Left ventricle myocardium inferior (tissue), 1 donor: ENCODE results near the gene HSD17B3. TPM values are rescaled to one million over a fixed set of nuclear protein-coding genes. Genes with fewer than 3 reads are reported as not detected.
"Not testable (repeated sequence)": the region's sequence is repeated elsewhere in the genome, so short reads cannot be mapped to it uniquely, and the experiment has no call there.

Experiments used
- DNase-seq: peaks from one replicate; pipeline ENCODE4 v3.0.0-alpha.2; 2020
- H3K27ac ChIP-seq: fragments of 200-600 bp; replicated peaks from 2 replicates; pipeline ENCODE4 v1.8.0; 2021
- H3K27me3 ChIP-seq: fragments of 200-600 bp; 2 replicates; pipeline ENCODE4 v1.8.0; 2021; ENCODE audit warnings: low read depth
- H3K36me3 ChIP-seq: fragments of 200-600 bp; 2 replicates; pipeline ENCODE4 v1.8.0; 2021
- H3K4me1 ChIP-seq: fragments of 200-600 bp; 2 replicates; pipeline ENCODE4 v1.8.0; 2021
- H3K4me3 ChIP-seq: fragments of 200-600 bp; 2 replicates; pipeline ENCODE4 v1.8.0; 2021; ENCODE audit warnings: mild to moderate bottlenecking, moderate library complexity
- H3K9me3 ChIP-seq: fragments of 200-600 bp; replicated peaks from 2 replicates; pipeline ENCODE4 v1.8.0; 2021
- intact Hi-C: fragments of 100-400 bp; cut with micrococcal nuclease; formaldehyde crosslinking; loops from one replicate; pipeline ENCODE4 v1.11.0; 2022
- total RNA-seq: library from RNA; stranded (reverse); fragmentation: NEBNext Ultra II Directional; extraction: Animal tissue kit (Norgen Biotek cat#: 25700); gene quantifications from one replicate; pipeline ENCODE4 v1.2.1, GENCODE V29; 2021
- TF ChIP-seq, protein P1 (sequence below): fragments of 200-600 bp; IDR thresholded peaks from 2 replicates; pipeline ENCODE4 v1.8.0; 2021; ENCODE audit warnings: antibody characterized with exemption, mild to moderate bottlenecking, borderline replicate concordance
- donor health status: DM: no; HTN: yes; CAD: no; lungs with severe emphysema.

HSD17B3 gene
- total RNA-seq, 1 donor from 2014 or later, result 1.4 TPM

DNA sequence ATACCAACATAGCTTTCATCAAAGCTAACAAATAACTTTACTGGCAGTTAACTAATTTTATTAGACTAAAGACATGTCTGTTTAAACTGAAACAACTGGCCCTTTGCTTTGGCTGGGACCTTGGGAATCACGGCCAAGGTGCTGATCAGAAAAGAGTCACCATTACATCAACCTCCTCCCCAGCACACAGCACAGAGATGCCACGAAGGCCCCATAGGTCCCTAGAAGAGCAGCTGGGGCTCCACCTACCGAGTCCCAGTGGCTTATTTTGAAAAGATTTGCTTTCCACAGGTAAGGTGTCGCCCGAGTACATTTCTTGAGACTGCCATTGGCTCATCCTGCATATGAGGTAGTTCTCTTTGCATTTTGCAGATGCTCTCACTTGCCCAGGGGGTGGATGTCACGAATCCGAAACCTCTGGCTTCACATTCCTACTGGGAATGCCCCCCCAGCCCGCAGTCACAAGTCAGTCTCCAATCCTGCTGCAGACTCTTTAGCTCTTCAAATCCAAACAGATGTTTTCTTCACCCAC, 18.8 kb upstream of the HSD17B3 start:
- Histone ChIP-seq H3K27ac (no peak overlapping the region), H3K4me3 (no peak overlapping the region), H3K27me3 (no peaks in the 10 kb centered on the region), H3K9me3 (no peaks in the 10 kb centered on the region), H3K4me1 (no peaks in the 10 kb centered on the region), H3K36me3 (peaks cover 49% of the 10 kb centered on the region)
- no peak for DNase-seq
- TF ChIP-seq, protein P1, sequence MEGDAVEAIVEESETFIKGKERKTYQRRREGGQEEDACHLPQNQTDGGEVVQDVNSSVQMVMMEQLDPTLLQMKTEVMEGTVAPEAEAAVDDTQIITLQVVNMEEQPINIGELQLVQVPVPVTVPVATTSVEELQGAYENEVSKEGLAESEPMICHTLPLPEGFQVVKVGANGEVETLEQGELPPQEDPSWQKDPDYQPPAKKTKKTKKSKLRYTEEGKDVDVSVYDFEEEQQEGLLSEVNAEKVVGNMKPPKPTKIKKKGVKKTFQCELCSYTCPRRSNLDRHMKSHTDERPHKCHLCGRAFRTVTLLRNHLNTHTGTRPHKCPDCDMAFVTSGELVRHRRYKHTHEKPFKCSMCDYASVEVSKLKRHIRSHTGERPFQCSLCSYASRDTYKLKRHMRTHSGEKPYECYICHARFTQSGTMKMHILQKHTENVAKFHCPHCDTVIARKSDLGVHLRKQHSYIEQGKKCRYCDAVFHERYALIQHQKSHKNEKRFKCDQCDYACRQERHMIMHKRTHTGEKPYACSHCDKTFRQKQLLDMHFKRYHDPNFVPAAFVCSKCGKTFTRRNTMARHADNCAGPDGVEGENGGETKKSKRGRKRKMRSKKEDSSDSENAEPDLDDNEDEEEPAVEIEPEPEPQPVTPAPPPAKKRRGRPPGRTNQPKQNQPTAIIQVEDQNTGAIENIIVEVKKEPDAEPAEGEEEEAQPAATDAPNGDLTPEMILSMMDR, result no peak
- intact Hi-C loops, result loop anchor here (10.0 kb wide), 1 partner anchor 344 kb away; no protein-coding TSS in a partner anchor

GRCh38 chr9:96318921-96319565, 17.1 kb upstream of the HSD17B3 start:
- no peak overlapping the region for H3K27ac ChIP-seq
- H3K27me3 ChIP-seq, result no peaks in the 10 kb centered on the region
- no peaks in the 10 kb centered on the region for H3K9me3 ChIP-seq
- TF ChIP-seq, protein P1, result no peak
- no peak overlapping the region for H3K4me3 ChIP-seq
- no peaks in the 10 kb centered on the region for H3K4me1 ChIP-seq
- no peak for DNase-seq
- intact Hi-C loops, result loop anchor here (5.0 kb wide), 1 partner anchor 87 kb away; no protein-coding TSS in a partner anchor
- H3K36me3 ChIP-seq, result peaks cover 52% of the 10 kb centered on the region

GRCh38 chr9:96317335-96317980, 15.5 kb upstream of the HSD17B3 start:
- H3K4me1 ChIP-seq, result no peaks in the 10 kb centered on the region
- peaks cover 11% of the 10 kb centered on the region for H3K9me3 ChIP-seq
- no peak overlapping the region for H3K27ac ChIP-seq
- H3K4me3 ChIP-seq, result no peak overlapping the region
- no peaks in the 10 kb centered on the region for H3K27me3 ChIP-seq
- TF ChIP-seq, protein P1, result peak; percentile 92
- intact Hi-C loops, result loop anchor here (5.0 kb wide), 1 partner anchor 85 kb away; no protein-coding TSS in a partner anchor
- peak; percentile 64 for DNase-seq
- H3K36me3 ChIP-seq, result peaks cover 59% of the 10 kb centered on the region

GRCh38 chr9:96309850-96310249, 7.9 kb upstream of the HSD17B3 start:
- TF ChIP-seq, protein P1, result no peak
- intact Hi-C loops, result no loop called here
- no peak for DNase-seq
- no peak overlapping the region for H3K4me3 ChIP-seq
- no peak overlapping the region for H3K27ac ChIP-seq
- H3K4me1 ChIP-seq, result no peaks in the 10 kb centered on the region
- peaks cover 11% of the 10 kb centered on the region for H3K9me3 ChIP-seq
- no peaks in the 10 kb centered on the region for H3K27me3 ChIP-seq
- peaks cover 22% of the 10 kb centered on the region for H3K36me3 ChIP-seq

DNA sequence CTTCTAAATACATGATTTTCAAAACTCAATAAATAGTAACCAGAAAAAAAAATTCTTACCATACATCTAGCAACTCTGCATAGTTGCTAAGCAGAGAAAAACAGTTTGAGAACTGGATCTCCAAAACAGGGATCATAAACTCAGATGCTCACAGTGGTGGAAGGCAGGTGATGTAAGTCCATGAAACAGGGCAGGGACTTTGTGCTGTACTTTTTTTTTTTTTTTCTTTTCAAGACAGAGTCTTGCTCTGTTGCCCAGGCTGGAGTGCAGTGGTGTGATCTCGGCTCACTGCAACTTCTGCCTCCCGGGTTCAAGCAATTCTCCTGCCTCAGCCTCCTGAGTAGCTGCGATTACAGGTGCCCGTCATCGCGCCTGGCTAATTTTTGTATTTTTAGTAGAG, 5.0 kb upstream of the HSD17B3 start:
- DNase-seq, H3K4me1 ChIP-seq, intact Hi-C loops, H3K27ac ChIP-seq, H3K27me3 ChIP-seq, H3K9me3 ChIP-seq, H3K36me3 ChIP-seq, H3K4me3 ChIP-seq: not testable (repeated sequence)

- peaks cover 7% of the 10 kb centered on the region for H3K9me3 ChIP-seq
- TF ChIP-seq, protein P1, result no peak
- H3K4me1 ChIP-seq, result no peaks in the 10 kb centered on the region
- H3K27ac ChIP-seq, result no peak overlapping the region
- intact Hi-C loops, result no loop called here
- DNase-seq, result no peak
- H3K36me3 ChIP-seq, result peaks cover 4% of the 10 kb centered on the region
- H3K4me3 ChIP-seq, result no peak overlapping the region
- H3K27me3 ChIP-seq, result no peaks in the 10 kb centered on the region
Measured at GRCh38 chr9:96305171-96305570, 3.2 kb upstream of the HSD17B3 start.
